GM12874 (cell line): ENCODE measurements around the gene TMEM126B.

ENCODE experiments used
- TF ChIP-seq, protein P1 (sequence below): IDR thresholded peaks from 2 replicates; pipeline ENCODE4 v1.5.1; 2011; ENCODE audit warnings: low read depth, mild to moderate bottlenecking, control low read depth, low read length, moderate library complexity; ENCODE audit not compliant: insufficient read depth

Gene TMEM126B

DNA sequence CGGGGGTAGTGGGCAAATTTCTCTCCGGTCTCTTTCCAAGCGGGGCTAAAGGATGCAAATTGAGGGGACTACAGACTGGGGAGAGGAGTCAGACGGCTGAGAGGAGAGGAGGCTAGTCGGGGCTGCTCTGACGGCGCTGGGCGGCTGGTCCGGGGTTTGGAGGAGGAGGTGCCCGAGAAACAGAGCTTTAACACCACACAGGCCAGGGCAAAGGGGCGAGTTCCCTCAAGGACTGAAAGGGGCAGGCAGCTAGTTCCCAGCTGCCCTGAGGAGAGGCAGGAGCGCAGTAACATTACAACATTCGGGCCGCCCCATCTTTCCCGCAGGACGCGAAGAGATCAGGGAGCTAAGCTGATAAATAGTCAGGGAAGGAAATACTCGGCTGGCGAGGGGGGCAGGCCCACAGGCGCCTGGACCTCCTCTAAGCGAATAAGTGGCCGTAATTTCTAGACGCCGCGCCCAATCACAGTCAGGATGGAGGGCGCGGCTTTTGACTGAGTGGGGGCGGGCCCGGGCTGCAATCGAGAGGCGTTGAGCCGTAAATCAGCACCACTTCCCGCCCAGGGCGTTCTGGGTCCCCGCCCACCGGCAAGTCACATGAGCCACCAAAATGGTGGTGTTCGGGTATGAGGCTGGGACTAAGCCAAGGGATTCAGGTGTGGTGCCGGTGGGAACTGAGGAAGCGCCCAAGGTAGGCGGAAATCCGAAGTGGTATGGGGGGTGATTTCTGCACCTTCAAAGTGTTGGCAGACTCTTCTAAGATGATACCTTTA is at the start of gene TMEM126B:
Gene TMEM126B, plus strand, starts transcription at position 596 of the 773 bp plus-strand sequence. Its CDS starts 15 bp downstream, at position 611.
- TF ChIP-seq, protein P1, sequence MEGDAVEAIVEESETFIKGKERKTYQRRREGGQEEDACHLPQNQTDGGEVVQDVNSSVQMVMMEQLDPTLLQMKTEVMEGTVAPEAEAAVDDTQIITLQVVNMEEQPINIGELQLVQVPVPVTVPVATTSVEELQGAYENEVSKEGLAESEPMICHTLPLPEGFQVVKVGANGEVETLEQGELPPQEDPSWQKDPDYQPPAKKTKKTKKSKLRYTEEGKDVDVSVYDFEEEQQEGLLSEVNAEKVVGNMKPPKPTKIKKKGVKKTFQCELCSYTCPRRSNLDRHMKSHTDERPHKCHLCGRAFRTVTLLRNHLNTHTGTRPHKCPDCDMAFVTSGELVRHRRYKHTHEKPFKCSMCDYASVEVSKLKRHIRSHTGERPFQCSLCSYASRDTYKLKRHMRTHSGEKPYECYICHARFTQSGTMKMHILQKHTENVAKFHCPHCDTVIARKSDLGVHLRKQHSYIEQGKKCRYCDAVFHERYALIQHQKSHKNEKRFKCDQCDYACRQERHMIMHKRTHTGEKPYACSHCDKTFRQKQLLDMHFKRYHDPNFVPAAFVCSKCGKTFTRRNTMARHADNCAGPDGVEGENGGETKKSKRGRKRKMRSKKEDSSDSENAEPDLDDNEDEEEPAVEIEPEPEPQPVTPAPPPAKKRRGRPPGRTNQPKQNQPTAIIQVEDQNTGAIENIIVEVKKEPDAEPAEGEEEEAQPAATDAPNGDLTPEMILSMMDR, result no peak

DNA sequence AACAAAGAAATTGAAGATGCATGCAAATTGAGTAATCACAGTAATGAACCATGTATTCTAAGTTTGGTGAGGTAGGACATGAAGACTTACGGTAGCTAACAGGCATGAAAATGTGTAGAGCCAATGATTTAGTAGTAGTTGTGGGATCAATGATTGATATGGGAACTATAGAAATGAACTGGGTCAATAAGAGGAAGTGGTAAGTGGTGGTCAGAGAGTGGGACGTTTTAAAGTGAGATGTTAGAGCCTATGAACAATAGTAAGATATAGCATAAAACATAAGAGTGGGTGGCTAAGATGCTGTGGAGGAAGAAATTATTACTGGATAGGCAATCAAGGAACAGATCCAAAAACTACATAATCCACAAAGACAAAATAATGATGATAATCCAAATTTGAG is 46.3 kb upstream of the TMEM126B start:
- TF ChIP-seq, protein P1, result no peak

DNA sequence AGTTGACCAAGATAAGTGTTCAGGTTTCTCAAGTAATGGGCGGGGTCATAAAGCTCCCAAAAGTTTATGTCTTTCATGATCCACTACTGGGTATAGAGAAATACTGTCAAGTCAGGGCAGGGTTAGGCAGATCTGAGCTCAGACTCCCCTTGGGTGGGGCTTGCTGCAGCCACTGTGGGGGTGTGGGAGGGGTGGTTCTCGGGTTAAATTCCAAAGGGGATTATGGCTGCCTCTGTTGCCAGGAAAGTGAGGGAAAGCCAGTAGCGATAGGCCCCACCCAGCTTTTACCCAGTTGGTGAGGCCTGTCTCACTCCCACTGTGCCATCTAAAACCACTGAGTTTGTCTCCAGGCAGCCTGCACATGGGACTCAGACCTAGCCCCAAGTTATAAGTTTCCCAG is 39.0 kb upstream of the TMEM126B start:
- TF ChIP-seq, protein P1, result no peak

DNA sequence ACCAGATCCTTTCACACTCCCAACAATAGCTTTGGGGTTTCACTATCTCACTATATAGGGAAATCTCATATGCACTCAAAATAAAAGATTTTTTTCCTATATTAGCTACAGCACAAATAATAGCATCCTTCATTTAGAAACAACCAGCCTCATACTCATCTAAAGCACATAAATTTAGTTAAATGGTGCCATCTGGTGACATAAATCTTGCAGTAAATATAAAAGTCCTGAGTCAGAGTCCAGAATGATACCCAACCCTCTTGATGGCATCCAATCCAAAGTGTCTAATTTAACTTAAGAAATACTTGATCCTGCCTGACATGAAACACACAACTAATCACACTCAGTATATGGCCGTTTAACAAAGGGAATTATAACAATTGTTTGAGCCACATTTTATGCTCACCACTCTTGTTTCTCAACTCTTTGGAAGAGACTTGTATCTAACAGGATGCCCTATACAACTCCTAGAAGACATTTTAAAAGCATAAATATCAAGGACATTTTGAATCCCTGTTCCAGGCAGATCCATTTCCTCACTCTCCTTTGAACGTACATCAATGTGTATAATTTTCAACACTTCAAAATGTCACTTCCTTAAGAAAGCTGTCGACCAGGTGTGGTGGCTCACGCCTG is 37.4 kb upstream of the TMEM126B start:
- TF ChIP-seq, protein P1, result no peak

DNA sequence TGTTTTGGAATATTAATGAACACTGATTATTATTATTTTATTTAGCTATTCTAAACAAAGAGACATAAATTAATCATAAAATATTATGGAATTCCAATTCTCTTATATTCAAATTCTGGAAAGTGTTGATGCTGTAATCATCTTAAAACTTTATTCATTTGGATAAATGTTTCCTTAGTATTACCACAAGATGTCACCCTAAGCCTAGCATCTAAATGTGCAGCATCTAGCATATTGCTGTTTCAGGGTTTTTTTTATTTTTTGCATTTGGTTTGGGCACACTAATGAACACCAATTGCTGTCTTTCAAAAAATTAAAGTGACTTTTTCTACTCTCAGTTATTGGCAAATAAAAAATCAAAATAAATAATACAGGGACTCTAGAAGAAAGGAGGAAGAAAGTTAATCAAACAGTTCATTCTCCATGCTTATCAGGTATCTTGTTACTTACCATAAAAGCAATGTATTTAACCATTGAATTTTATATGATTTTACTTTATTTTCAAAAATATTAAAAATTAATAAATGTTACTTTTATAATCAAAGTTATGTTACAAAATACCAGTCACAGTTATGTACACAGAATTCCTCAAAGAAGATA is 33.0 kb upstream of the TMEM126B start:
- TF ChIP-seq, protein P1, result 0 out of 2 replicates have a peak, but pooled peaks have one; percentile 10

DNA sequence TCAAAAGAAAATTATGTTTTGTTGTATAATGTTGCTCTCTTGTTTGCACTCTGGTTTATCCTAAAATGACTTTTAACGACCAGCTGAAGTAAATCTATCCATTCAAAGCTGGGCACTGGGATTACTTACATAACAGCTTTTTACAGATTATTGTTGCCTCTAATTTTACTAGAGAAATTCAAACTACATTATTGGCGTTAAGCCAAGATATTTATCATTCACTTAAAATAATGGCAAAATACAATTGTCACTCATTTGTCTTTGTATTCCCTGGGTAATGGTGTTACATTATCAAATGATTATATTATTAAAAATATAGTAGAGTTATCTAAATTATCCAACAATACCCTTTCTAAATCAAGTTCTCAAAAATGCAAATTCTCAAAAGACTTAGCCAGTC is 31.5 kb upstream of the TMEM126B start:
- TF ChIP-seq, protein P1, result no peak

DNA sequence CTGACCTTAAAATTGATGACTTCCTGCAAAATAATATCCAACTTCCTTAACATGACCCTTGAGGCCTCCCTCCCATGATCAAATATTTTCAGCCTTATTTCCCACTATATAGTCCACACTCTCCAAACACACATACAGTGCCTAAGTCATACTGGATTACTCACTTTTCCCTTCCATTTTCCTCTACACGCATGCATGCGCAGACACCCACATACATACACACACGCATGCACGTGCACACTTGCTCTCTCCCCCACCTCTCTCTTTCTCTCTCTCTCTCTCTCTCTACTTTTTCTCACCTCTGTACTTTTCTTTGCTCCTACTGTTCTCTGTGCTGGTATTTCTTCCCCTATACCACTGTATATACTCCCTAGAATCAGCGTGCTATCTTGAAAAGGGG is 29.3 kb upstream of the TMEM126B start:
- TF ChIP-seq, protein P1, result no peak
